NCI-H510A (cell line): ENCODE results near the gene FBXL4.

Experiments used
- DNase-seq: peaks from one replicate; lab custom pipeline; 2025; lab: John Stamatoyannopoulos, UW

The FBXL4 gene

DNA sequence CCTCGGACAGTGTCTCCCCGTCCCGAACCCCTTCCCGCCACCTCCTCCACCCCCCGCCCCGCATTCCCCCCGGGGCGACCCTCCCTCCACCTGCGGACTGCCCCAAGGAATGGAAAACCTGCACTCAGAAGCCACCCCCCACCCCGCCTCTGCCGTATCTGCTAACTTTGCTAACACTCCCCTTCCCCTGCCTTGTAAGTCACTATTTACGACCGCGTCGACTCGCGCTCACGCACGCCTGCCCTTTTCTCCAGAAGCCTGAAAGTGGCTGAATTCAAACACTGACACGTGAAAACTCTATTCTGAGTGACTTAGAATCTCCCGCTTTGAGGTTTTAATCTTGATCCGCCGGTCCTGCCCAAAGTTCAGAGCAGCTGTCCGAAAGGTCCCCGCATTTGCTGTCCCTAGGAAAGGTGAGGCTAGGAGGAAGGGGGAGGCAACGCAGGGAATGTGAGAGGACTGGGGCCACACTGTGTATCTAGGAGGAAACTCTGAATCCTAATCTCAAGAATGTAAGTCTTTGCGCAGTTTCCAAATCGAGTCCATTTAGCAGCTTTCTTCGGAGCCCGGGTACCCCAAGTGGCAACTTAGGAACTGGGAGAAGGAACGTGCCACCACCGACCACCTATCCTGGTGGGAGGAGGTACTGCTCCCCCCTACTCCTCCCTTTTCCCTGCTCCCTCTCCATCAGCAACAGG, 122.7 kb downstream of the FBXL4 start:
- DNase-seq = no peak

DNA sequence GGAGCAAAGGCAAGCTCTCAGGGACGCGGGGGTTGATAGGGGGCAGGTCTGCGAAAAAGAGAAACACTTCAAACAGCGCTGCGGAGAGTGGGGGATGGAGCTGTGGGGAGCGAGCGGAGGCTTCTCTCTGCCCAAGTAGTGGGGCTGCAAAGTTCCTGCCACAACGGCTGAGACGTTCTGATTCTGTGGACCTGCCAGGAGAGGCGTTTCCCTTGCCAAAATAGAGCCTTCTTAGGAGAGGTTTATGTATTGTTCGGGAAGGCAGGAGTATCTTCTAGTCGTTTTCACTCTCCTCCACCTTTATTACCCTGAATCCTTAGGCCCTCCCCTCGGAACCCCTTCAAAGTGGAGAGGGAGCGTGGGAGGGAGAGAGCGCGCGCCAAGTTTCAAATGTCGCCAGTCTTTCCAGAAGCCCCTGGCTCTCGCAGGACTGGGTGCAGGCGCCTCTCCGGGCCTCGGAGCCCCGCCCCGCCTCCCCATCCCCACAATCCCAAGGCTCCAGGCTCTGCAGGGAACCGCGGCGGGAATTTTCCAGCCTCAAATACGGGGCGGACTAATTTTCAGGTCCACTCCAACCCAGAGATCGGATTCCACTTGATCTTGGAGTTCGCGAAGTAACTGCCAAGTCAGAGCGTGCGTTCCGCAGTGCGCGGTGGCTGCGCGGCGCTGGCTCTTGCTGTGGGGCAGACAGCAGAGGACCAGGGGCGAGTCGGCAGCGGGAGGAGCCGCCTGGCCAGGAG, 123.4 kb downstream of the FBXL4 start:
- DNase-seq = no peak

DNA sequence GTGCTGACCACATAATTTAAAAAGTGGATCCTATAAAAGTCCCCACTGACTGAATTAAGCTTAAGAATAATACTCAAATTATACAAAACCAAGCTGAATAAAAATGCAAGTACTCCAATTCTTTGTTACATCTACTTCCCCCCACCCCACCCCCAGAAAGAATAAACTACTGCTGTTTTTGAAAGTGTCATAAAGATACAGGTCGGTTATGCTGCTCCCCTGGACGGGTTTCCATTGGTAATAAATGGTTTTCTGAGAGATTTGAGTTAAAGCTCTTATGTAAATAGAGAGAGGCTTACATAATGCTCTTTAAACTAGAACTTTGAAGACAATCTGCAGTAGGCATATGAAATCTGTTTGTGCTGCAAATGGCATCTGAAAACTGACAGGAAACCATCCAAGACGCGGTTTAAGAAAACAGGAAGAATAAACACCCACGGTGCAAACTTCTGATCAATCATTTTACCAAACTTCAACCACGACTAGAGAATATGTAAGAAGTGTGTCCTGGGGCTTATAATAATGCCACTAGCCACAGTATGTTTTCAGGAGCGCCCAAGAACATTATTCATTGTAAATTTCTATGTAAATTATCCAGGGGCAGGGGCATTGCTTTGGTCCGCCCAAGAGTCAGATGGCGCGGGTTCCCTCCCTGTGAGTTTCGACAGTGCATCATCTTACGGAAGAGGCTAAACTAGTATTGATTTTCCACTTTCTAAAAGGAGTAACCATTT, 124.2 kb downstream of the FBXL4 start:
- DNase-seq = no peak

DNA sequence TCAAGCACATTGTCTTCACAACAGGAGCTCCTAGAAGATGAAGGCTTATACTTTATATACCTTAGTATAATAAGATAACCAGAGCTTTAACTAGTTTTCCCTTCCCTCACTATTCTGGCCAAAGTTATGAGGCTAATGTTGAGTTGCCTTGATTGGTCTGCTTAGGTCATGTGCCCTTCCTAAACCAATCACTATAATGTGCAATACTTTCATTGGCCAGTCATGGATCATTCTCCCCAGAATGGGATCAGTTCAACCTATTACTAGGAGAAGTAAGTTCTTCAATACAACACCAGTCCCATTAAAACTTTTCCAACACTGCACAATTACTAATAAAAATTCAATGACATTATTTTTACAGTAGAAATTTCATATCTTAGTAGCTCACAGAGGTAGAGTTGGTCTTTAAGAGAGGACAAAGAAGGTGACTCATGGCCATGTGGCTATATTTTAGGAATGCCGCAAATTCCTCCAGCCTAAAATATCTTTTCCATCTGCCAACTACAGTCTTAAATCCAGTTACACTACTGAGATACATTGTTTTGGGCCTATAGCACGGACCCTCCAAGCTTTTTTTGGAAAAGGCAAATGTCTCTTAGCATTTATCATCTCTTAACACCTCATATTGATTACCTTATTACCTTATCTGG, 125.9 kb downstream of the FBXL4 start:
- DNase-seq = no peak
